ENCODE results near the gene MTA3. TPM values are rescaled to one million over a fixed set of nuclear protein-coding genes. Genes with fewer than 3 reads are reported as not detected.
A peak's percentile ranks its signal among the peaks of the same experiment; 100 is the strongest.

MTA3 gene
- total and polyA plus RNA-seq, 2 donors (not counting 3 experiments of a cell fraction or from before 2014, with no cell fraction given), result 36.3 to 53.3 TPM

DNA sequence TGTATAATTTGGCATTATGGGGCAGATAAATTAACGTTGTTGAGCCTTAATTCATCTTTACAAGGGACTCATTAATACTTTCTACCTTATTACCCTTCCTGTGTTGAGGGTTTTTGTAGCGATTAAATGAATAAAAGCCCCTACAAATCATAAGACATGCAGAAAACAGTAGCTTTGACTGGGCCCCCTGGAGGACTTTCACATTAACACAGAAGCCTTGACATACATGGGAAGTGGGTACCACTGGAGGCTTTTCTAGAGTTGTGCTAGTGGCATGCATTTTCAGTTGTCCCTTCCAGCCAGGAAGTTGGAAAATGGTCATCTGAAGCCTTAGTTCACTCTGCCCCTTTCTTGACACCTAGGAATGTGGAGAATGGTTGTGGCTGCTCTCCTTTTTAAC lies 30.2 kb downstream of the MTA3 start:
- H3K27me3 ChIP-seq (ENCODE audit: control insufficient read depth in 2 of 2, insufficient read depth in 2 of 2, low read length in 2 of 2), result no peaks in the 10 kb centered on the region
- intact Hi-C loops (cut with micrococcal nuclease) (no loop called here), dilution Hi-C loops (cut with MboI; ENCODE audit: extremely low pct_ligation_motif_present, low sequenced_read_pairs) (no loop called here)
- DNase-seq (ENCODE audit: low read depth, low spot score) (no peak), FAIRE-seq (no peak)
- H2AFZ ChIP-seq (ENCODE audit: low read depth, low read length), result no peak overlapping the region
- H3K27ac ChIP-seq (ENCODE audit: insufficient read depth, low read depth, low read length), result no peak overlapping the region
- no TSS peak for BruUV-seq (replicated peaks)
- no peak overlapping the region for H3K4me3 ChIP-seq (replicated peaks in 1 of 3; ENCODE audit: insufficient read depth in 1 of 3, low read depth in 1 of 3, low read length in 3 of 3)
- H3K4me1 ChIP-seq (ENCODE audit: control insufficient read depth, extremely low read depth, insufficient read depth, low read length), result peaks cover 3% of the 10 kb centered on the region
- no peak overlapping the region for H3K9ac ChIP-seq (replicated peaks; ENCODE audit: extremely low read depth, insufficient read depth, low read length)
- H3K9me3 ChIP-seq (replicated peaks; ENCODE audit: control insufficient read depth, insufficient read depth, low read length), result no peaks in the 10 kb centered on the region
- no peaks in the 10 kb centered on the region for H3K9me1 ChIP-seq (replicated peaks; ENCODE audit: control insufficient read depth, extremely low read depth, insufficient read depth, low read length)
- H3K79me2 ChIP-seq (ENCODE audit: control insufficient read depth, insufficient read depth, low read length), result peaks cover 12% of the 10 kb centered on the region
- POLR2A ChIA-PET, result interaction anchor here (0.5 kb wide), 1 partner anchor 22 kb away, joined by 4 read pairs; no protein-coding TSS in a partner anchor
- CTCF ChIA-PET, result no interaction called here
- H3K4me2 ChIP-seq (ENCODE audit: insufficient read depth, low read length), result no peak overlapping the region
- no peaks in the 10 kb centered on the region for H3K36me3 ChIP-seq (ENCODE audit: control insufficient read depth in 2 of 2, extremely low read depth in 1 of 2, insufficient read depth in 2 of 2, low read length in 2 of 2)
- no peaks in the 10 kb centered on the region for H4K20me1 ChIP-seq (replicated peaks; ENCODE audit: control insufficient read depth, extremely low read depth, insufficient read depth, low read length)
- no peak for TF ChIP-seq FOS (IDR thresholded peaks at IDR 0.05; ENCODE audit: borderline replicate concordance, insufficient read depth, low read length)
- TF ChIP-seq, protein P1, sequence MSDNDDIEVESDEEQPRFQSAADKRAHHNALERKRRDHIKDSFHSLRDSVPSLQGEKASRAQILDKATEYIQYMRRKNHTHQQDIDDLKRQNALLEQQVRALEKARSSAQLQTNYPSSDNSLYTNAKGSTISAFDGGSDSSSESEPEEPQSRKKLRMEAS (IDR thresholded peaks at IDR 0.05; ENCODE audit: insufficient read depth, insufficient read length), result no peak
- TF ChIP-seq POLR2A (IDR thresholded peaks at IDR 0.05; ENCODE audit: low read depth, low read length), result no peak
- TF ChIP-seq JUN (IDR thresholded peaks at IDR 0.05; ENCODE audit: borderline replicate concordance, insufficient read depth, insufficient read length, low read depth), result no peak
- no peak for TF ChIP-seq POLR2AphosphoS5 (IDR thresholded peaks at IDR 0.05; ENCODE audit: insufficient read depth, low read depth, low read length)
- no peak for TF ChIP-seq EZH2 (IDR thresholded peaks at IDR 0.05; ENCODE audit: borderline replicate concordance, low read depth, low read length, severe bottlenecking)
- TF ChIP-seq, protein P2, sequence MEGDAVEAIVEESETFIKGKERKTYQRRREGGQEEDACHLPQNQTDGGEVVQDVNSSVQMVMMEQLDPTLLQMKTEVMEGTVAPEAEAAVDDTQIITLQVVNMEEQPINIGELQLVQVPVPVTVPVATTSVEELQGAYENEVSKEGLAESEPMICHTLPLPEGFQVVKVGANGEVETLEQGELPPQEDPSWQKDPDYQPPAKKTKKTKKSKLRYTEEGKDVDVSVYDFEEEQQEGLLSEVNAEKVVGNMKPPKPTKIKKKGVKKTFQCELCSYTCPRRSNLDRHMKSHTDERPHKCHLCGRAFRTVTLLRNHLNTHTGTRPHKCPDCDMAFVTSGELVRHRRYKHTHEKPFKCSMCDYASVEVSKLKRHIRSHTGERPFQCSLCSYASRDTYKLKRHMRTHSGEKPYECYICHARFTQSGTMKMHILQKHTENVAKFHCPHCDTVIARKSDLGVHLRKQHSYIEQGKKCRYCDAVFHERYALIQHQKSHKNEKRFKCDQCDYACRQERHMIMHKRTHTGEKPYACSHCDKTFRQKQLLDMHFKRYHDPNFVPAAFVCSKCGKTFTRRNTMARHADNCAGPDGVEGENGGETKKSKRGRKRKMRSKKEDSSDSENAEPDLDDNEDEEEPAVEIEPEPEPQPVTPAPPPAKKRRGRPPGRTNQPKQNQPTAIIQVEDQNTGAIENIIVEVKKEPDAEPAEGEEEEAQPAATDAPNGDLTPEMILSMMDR (IDR thresholded peaks at IDR 0.05; ENCODE audit: extremely low read depth in 1 of 2, insufficient read depth in 1 of 2, low read depth in 1 of 2, low read length in 2 of 2), result peak in 1 of 2 donors; percentile 3
- TF ChIP-seq GATA2 (IDR thresholded peaks at IDR 0.05; ENCODE audit: insufficient read depth, insufficient read length, low read depth, low read length), result no peak
- TF ChIP-seq MYC (IDR thresholded peaks at IDR 0.05; ENCODE audit: low read depth, low read length), result no peak

Measured in endothelial cell of umbilical vein (primary cell).